GM21786 (cell line): ENCODE results near the gene GRAP2.

Experiments
- ATAC-seq: cut with Tn5 transposase; IDR thresholded peaks from one replicate; pipeline ENCODE4 v1.9.1; 2021; ENCODE audit not compliant: unreplicated experiment

GRAP2 gene

DNA sequence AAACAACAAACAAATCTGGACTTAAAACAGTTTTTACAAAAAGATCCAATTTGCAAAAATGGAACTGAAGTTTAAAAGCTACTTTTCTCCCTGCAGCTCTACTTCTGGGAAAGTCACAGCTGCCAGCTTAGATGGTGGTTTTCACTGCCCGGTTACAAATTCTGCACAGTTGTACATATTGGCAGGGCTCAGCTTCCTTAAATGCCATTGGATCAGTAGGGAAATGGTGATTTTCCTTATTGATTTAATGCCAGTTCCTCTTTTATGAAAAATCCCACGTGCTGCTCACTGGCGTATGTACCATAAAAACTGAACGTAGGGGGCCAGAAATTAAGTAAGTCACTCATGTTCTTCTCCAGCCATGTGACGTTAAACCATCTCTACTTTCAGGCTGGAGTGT, 22.8 kb downstream of the GRAP2 start:
- ATAC-seq: no peak

DNA sequence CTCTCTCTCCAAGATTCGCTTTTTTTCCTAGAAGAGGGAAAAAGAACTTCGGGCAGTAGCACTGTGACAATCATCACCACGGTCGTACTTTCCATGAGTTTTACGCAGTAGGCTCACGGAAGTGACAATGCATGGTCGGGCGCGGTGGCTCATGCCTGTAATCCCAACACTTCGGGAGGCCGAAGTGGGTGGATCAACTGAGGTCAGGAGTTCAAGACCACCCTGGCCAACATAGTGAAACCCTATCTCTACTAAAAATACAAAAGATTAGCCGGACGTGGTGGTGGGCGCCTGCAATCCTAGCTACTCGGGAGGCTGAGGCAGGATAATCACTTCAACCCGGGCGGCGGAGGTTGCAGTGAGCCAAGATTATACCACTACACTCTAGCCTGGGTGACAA, 23.4 kb downstream of the GRAP2 start:
- ATAC-seq: no peak

DNA sequence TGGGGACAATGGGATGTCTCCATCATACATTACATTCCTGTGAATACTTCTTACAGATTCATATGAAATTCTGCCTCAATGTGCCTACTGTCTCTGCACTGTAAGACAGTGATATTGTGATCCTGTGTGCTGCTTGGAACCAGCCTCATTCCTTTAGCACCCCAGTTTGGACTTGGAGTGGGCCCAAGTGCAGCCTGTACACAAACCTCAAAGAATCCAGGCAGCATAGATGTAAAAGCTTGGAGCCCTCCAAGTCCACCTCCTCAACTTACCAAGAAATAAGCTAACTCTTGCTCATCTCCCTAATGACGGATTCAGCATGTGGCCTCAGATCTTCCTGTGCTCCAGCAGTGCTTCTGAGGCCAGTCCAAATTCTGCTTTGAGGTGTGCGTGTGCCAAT, 24.4 kb downstream of the GRAP2 start:
- ATAC-seq: no peak

DNA sequence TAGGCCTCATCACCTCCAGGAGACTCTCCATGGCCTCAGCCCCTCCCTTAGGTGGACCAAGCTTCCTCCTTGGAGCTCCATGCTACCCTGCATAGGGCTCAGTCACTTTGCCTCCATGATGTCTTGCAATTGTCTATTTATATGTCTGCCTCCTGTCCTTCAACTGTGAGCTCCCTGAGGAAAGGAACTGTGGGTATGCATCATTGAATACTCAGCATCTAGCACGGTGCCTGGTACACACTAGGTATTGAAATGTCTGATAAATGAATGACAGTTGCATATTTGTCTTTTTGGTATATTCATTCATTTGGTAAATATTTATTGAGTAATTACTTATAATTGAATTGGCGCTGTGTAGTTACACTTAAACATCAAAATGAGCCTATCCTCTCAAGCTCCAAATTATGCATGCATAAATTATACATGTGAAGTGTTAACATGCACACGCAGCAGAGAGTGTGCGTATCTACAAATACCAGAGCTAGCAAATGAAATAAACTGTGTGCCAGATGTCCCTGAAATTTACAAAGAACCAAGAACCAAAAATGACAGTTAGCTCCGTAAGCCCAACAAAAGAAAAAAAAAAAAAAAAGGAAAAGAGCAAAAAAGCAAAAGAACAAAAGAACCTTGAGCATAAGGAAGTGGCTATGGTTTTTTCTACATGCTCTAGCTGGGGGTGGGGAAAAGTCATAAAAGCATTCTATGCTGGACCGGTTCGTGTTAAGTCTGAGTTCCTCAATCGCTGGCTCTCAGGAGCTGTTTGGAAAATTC, 25.2 kb downstream of the GRAP2 start:
- ATAC-seq: no peak

DNA sequence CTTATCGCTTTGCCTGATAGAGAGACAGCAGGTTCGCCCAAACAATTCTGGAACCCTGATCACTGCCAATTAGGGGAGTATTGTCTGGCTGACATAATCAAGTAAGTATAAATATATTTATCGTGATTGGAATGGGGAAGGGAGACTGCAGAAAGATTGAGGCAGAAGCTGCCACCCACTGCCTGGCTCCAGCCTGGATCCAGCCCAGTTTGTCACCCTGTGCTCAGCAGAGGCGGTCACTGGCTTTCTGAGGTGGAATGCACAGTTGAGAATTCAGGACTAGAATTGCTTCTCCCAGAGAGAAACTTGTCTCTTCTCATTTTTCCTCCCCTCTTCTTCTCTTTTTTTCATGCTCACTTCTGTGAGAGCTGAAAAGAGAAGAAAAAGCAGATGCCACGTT, 25.9 kb downstream of the GRAP2 start:
- no peak for ATAC-seq

DNA sequence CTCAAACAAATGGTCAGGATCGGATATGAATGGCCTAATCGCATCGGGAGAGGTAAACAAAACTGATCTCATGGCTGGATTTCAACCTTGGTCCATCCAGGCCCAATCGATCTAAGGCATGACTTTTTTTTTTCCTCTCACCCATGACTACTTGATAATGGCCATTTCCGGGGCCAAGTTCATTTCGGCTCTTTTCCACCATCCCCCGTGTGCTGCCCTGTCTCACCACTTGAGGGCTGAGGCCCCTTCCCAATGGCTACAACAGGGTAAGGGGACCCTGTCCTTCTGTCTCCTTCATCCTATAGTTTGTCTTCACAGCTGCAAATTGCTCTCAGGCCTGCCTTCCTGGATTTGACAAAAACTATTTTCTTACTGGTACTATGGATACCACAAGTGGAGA, 26.7 kb downstream of the GRAP2 start:
- ATAC-seq: no peak

DNA sequence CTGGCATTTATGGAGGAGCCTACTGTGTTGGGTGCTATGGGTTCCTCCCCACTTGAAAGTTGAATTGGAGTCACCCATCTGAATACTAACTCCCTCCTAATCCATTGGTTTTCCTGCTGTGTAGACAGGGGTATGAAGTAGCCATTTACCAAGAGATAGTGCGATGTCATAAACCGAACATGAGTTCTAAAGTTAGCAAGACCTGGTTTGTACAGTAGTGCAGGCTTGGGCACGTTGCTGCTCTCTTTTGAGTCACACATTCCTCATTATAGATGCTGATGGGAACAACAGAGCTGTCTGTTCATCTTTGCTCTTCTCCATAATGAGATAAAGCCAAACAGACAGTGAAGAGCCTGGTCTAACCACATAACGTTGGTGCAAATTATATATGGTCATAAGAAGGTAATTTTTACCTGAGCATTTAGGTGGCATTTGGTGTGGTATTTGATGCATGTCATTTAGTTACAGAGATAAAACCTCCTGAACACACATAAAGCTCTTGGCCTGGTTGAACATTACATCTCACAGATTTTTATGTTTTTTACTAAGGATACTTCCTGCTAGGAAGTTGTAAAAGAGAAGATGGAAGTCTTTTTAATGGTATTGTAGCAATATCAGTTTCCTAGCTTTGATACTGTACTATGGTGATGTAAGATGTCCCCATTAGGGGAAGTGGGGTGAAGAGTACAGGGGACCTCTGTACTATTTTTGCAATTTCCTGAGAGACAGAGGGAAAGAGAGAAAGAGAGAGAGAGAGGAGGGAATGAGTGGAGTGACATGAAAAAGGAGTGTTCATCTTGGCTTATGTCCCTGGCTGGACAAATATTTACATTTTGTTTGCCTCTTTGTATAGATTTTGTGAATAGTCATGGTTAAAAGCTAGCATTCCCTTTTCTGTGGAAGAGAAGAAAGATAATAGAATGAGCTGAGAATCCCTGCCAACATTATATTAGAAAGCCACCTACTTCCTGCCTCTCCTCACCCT, 27.9 kb downstream of the GRAP2 start:
- ATAC-seq: no peak

DNA sequence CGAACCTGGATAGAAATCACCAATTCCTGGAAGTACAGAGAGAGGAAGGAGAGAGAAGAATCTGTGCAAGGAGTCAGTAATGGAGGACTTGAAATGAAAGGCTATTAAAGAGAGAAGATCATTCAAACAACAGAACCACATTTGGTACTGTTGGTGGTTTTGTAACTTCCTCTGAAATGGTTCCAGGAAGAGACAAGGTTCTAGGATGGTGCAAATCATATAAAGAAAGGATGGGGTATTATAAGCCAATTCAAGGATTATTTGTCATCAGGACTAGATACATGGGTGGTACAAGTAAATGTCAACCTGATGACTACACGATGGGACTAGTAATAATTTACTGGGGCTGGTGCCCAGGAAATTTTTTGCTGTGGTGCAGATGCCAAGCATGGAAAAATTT, 30.4 kb downstream of the GRAP2 start:
- no peak for ATAC-seq

DNA sequence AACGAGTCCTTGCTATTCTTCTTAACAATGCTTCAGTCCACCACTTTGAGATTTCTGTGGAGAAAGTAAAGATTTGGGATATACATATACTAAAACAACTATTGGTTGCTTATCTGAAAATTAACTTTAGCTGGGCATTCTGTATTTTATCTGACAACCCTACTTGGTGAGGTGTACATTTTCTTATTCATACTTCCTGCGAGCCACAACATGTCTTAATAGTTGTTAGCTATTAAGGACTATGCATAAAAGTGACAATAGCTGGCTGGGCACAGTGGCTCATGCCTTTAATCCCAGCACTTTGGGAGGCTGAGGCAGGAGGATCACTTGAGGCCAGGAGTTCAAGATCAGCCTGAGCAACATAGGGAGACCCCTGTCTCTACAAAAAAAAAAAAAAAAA, 31.3 kb downstream of the GRAP2 start:
- no peak for ATAC-seq

DNA sequence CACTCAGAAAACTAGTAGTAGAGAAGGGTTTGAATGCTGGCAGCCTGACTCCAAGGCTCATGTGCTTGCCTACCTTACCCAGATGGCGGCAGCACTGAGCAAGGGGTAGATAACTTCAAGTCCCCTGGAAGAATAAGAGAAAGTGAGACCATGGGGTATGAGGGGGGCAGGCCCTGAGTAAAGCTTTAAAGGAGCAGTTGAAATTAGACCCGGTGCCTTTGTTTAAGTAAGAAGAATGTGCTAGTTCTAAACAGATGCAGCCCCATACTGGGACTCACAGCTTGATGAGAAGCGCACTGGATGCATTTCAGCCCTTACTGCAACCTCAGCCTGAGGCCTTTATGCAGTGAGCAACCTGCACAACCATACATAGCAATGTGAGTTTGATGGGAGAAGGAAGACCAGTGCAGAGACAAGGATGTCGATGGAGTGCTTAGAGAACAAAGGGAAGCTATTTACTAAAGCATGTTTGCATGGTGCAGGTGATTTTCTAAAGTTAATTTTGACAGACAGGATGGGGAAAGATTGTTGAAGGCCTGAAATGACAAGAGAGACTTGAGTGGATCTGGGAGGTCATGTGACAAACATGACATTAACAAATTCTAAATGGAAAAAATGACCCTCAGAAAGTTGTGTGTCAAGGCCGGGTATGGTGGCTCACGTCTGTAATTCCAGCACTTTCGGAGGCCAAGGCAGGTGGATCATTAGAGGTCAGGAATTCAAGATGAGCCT, 32.2 kb downstream of the GRAP2 start:
- ATAC-seq: no peak

DNA sequence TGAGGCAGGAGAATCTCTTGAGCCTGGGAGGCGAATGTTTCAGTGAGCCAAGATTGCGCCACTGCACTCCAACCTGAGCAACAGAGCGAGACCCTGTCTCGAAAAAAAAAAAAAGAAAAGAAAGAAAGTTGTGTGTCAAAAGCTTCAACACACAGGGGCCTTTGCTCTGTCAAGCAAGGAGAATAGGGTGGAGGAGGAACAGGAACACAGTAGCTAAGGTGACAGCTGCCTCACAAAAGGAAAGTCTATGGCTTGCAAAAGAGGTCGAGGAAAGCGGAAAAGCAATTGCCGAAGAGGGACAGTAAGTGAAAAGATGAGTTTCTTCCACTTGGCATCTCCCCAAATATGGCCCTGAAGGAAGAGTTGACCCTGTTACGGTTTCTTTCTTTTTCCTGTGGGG, 32.9 kb downstream of the GRAP2 start:
- no peak for ATAC-seq

DNA sequence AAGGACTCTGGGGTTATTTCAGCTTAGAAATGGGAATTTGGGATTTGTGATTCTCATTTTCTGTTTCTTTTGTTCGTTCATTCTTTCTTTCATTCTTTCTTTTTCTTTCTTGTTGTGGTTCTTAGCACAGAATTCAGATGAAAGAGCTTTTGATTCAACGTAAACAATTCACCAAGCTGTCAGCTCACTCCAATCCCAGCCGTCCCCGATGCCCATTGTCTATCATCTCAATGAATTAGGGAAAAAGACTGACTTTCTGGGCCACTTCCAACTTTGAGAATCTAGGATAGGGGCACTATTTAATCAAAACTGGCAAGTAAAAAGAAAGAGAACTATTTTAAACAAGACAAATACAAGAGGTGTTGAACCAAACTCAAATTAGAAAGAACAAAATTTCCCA, 34.2 kb downstream of the GRAP2 start:
- no peak for ATAC-seq

DNA sequence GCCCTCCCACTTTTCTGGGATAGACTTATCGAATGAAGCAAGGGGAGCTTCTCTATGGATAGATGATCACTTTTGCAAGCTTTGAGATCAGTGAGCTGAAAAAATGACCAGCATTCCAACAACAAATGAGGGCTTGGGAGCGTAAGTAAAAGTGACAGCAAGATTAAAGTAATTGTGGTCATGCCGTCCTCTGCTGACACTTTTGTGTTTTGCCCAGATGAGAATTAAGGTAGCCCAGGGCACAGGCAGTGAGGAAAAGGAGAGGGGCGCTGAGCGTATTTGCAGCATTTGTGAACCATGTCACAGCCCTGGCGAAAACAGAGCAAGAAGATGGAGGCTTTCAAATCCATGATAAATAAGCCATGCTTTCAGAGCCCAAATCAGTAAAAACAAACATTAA, 34.7 kb downstream of the GRAP2 start:
- no peak for ATAC-seq

DNA sequence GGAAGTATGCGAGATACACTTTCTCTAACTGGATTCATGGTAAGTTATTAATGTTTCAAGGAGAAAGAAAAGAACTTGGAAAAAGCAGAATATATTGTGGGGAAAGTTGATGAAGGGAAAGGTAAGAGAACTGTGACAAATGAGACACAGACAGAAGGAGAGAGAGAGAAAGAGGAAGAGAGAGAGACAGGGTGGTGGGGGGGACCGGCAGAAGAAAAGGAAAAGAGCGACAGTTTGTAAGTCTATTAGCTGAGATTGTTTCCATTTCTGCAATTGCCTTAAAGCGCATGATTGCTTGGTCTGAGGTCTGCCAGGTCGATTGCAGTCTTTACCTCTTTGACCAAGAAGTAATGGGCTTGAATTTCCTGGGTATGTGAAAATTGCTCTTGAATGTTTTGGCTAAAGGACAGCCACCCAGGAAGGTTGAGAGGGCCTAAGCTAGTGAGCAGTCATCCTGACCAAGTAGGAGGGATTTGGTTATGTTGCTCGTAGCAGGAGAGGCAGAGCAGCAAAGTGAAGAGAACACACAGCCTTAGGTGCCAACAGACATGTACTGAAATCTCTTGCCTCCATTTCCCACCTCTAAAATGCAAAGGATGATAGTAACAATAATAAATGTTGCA, 35.8 kb downstream of the GRAP2 start:
- ATAC-seq: no peak

DNA sequence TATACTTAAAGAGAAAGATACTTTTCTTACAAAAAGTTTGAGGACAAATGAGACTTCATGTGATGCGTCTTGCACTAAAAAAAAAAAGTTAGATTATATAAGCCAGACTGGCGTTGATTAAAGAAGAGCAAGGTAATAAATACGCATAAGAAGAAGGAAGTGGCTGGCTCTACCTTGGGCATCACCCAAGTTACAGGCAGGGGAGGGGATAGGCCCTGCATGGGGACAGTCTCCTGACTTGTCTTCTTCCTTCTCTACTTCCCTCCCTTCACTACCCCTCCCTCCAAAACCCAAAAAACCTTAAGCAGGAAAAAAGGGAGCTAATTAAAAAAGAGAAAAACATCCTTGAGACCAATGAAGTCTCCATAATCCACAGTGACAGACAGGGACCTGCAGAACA, 37.0 kb downstream of the GRAP2 start:
- ATAC-seq: no peak

DNA sequence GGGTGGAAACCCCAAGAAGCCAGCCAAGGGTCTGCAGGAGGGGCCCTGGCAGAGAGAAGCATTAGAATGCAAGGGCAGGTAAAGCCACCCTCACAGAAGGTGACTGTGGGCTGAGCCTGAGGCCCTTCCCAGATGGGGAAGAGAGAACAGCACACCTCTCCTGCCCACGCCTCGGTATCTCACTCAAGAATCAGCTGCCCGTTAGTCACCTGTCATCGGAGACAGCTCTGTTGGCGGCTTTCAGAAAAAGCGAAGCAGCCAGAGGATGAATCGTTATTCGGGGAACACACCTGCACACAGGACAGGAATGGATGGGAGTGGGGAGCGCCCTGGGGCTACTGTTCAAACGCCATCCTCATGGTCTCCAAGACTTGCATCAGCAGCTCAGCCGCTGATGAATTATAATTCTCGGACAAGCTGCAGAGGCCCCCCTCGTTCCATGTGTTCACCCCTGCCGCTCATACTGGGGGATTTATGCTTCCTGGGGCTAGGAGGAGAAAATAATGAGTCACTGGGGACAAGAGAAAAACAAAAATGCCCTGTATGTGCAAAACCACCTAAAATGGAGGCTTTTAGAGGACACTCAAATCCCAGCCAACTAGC, 37.7 kb downstream of the GRAP2 start:
- no peak for ATAC-seq

DNA sequence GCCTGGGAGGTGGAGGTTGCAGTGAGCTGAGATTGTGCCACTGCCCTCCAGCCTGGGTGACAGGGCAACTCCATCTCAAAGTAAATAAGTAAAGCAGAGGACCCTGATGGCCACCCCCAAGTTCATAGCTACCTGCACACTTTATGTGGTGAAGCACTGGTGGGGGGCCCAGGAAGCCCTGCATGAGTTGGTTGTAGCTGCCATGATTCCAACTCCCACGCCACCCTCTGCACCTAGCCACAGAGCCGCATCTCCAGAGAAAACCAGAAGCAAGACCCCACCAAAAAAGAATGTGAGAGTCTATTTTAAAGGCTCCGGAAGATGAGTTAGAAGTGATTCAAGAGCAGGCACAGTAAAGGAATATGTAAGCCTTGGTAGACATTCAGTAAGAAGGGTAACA, 38.9 kb downstream of the GRAP2 start:
- no peak for ATAC-seq

DNA sequence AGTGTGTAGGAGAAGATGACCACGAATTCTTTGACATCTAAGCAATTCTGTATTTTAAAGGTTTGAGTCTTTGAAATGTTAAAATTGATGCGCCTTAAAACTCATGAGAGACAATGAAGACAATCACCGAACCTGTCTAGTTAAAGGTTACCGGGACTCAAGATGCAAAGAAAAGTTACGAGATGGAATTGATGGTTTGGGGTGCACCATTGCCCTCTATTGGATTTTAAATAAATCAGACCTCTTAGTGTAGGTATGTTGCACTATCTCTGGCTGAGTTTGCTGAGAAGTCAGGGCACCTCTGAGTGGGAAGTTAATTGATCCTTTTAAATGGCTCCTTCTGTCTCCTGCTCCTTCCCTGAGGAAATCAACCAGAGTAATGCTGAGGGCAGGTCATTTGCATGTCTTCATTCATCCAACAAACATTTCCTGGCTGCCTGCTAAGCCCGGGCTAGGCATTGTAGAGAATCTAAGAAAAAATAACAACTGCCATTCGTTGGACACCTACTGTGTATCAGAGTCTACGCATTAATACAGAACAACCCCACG, 39.9 kb downstream of the GRAP2 start:
- ATAC-seq: no peak

DNA sequence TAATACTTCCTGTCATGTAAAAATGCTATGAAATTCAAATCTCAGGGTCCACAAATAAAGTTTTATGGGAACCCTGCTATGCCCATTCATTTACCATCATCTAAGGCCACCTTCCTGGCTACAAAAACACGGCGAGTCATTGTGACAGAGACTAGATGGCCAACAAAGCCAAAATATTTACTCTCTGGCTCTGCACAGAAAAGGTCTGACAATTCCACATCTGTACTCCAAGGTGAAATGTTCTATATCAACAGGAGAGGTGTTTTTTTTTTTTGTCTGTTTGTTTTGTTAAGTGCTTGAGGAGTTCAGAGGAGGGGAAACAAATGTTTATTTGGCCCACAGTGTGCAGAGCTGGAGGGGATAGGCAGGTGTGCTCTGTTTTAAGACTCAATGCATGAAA, 40.7 kb downstream of the GRAP2 start:
- ATAC-seq: no peak

DNA sequence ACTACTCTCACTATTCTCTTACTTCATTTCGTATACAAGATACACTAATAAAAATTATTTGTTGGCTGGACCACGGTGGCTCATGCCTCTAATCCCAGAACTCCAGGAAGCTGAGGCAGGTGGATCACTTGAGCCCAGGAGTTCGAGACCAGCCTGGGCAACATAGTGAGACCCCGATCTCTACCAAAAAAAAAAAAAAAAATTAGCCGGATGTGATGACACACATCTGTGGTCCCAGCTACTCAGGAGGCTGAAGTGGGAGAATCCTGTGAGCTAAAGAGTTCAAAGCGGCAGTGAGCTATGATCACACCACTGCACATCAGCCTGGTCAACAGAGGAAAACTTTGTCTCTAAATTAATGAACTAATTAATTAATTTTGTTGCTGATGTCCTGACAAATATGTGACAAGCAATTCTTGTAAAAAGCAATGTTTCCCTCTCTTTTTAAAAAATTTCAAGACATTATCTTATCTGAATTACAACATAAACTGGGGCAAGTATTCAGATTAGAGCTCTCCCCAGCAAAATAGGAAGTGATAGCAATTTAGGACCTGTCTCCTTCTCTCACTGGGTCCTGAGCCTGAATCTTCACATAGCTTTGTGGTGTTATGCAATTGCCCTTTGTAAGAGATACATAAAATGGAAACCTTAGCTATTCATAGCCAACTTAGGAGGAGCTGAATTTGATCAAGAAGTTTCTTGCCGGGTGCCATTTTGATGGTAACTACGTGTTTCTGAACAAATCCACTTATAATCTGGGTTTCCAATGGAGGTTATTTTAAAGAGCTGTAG, 41.8 kb downstream of the GRAP2 start:
- no peak for ATAC-seq
